ENCODE results near the gene IL1A.

Gene IL1A

DNA sequence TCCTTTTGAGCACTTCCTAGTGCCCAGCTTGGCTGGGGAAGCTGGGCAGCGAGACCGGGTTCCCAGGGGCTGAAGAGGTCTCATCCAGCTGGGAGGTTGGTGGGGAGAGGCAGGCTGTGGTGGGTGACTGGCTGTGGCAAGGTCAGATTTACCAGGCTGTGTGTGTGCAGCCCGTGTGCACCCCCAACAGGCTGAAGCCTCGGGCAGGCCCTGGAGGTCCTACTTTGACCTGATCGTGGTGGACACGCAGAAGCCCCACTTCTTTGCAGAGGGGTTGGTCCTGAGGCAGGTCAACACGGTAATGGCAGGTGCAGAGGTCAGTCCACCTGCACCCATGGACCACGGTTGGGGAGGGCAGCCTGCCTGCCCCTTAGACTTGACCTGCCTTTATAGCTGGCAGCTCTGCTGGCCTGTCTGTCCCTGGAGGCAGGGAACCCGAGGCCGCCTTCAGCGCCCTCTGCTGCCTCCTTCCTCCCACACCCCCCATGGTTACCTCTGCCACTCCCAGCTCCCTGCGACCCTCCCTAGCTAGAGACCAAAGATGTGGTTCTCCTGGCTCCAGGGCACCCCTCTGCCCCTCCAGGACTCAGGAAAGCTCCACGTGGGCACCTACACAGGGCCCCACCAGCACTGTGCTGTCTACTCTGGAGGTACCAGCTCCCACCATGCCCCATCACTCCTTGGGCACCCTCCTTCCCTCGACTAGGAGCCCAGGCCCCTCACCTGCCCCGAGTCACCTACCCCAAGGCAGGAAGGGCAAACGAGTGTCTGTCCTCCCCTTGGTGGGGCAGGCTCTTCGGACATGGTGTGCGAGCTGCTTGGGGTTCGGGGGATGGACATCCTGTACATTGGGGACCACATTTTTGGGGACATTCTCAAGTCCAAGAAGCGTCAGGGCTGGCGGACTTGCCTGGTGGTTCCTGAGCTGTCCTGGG, 59.4 kb downstream of the IL1A start:
- no peak for DNase-seq

GRCh38 chr2:112723995-112724394, 60.3 kb downstream of the IL1A start:
- no peak for DNase-seq

Data from T1000 (cell line).